Mesodermal cell (in vitro differentiated cells): ENCODE measurements around the gene RBBP4.
"Not testable (repeated sequence)": the region's sequence is repeated elsewhere in the genome, so short reads cannot be mapped to it uniquely, and the experiment has no call there.

Source experiments
- H3K27ac ChIP-seq: 2 replicates; pipeline ENCODE4 v1.7.0; 2013; ENCODE audit warnings: mild to moderate bottlenecking, low read depth, low read length, moderate library complexity; ENCODE audit not compliant: severe bottlenecking
- H3K36me3 ChIP-seq: 2 replicates; pipeline ENCODE4 v1.7.1; 2013; ENCODE audit warnings: mild to moderate bottlenecking, low read length, moderate library complexity; ENCODE audit not compliant: control insufficient read depth, insufficient read depth
- H3K4me1 ChIP-seq: one replicate; pipeline ENCODE4 v1.7.1; 2013; ENCODE audit warnings: mild to moderate bottlenecking, low read length; ENCODE audit not compliant: insufficient read depth, control insufficient read depth, poor library complexity, severe bottlenecking
- H3K4me3 ChIP-seq: 2 replicates; pipeline ENCODE4 v1.7.0; 2013; ENCODE audit warnings: low read length, control low read depth, mild to moderate bottlenecking; ENCODE audit not compliant: insufficient read depth, poor library complexity, severe bottlenecking; ENCODE audit errors: extremely low read depth
- H3K9me3 ChIP-seq: 2 replicates; pipeline ENCODE4 v1.7.1; 2013; ENCODE audit warnings: mild to moderate bottlenecking, low read length, moderate library complexity; ENCODE audit not compliant: control insufficient read depth
- WGBS, 2 experiments: methylation state at CpG; one replicate each; pipeline ENCODE4 v1.1.5; 2013; ENCODE audit warnings: missing lambda C conversion rate in 2 of 2; ENCODE audit not compliant: insufficient coverage in 2 of 2; 5-methylcytosine and 5-hydroxymethylcytosine counted together

Gene RBBP4

DNA sequence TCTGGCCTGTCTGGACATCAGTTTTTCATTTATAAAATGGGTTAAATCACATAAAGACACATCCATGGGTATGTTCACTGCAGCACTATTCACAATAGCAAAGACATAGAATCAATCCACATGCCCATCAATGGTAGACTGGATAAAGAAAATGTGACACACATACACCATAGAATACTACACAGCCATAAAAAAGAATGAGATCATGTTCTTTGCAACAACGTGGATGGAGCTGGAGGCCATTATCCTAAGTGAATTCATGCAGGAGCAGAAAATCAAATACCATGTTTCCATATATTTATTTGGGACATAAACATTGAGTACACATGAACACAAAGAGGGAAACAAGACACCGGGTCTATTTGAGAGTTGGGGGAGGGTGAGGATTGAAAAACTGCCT, 28.8 kb upstream of the RBBP4 start:
- no peaks in the 10 kb centered on the region for H3K9me3 ChIP-seq
- H3K4me3 ChIP-seq = no peak overlapping the region
- WGBS, 2 experiments = 100% methylated on average over 1 of the region's 2 CpGs; no CpG with 5 or more reads in 1 of the 2 experiments
- no peaks in the 10 kb centered on the region for H3K4me1 ChIP-seq
- no peak overlapping the region for H3K27ac ChIP-seq
- H3K36me3 ChIP-seq = peaks cover 48% of the 10 kb centered on the region

DNA sequence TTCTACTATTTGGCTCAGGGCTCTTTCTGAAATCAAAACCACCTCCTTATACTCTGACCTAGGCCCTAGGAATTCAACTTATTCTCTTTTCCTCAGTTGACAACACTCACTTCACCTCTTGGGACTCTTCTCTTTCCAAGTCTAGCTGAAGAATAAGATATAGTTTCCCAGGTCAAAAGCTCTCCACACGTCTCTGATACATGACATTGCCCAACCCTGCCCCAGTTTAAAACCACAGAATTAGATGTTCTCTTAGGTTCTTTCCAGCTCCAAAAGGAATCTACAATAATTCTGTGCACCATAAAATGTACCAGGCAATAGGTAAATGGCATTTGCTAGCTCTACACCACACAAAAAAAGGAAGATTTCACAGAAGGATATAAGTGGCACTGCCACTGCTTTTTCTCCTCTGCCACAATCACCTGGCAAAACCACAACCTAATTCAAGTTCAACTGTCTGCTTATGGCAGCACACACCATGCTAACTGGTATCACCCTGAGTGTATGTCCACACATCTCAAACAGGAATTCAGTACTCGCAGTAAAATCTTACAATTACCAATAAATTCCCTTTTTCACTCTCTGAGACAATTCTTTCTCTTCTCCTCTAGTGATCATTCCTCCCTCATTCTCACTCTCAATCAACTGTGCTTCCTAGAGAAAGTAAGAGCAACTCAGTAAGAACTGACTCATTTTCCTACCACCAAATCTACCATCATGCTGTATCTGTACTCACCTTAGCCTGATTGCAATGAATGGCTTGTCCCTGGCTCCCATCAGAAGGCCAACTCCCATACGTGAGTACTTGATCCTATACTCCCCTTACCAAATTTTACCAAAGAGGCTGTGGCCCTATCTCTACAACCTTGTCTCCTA, 28.0 kb upstream of the RBBP4 start:
- Histone ChIP-seq H3K27ac (no peak overlapping the region), H3K9me3 (no peaks in the 10 kb centered on the region), H3K36me3 (peaks cover 56% of the 10 kb centered on the region), H3K4me3 (no peak overlapping the region), H3K4me1 (no peaks in the 10 kb centered on the region)
- 63 to 89% methylated on average over 2 to 3 of the region's 3 CpGs for WGBS, 2 experiments

DNA sequence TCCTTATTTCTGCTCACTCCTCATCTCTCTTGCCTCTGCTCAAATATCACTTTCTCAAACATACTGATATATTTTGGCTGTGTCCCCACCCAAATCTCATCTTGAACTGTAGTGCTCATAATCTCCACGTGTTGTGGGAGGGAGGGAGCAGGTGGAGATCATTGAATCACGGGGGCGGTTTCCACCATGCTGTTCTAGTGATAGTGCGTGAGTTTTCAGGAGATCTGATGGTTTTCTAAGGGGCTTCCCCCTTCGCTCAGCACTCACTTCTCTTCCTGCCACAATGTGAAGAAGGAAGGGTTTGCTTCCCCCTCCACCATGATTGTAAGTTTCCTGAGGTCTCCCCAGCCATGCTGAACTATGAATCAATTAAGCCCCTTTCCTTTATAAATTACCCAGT, 27.2 kb upstream of the RBBP4 start:
- Histone ChIP-seq H3K36me3 (peaks cover 57% of the 10 kb centered on the region), H3K27ac (no peak overlapping the region), H3K4me3 (no peak overlapping the region), H3K9me3 (no peaks in the 10 kb centered on the region), H3K4me1 (no peaks in the 10 kb centered on the region)
- WGBS, 2 experiments = 60 to 100% methylated on average over 1 of the region's 5 CpGs

DNA sequence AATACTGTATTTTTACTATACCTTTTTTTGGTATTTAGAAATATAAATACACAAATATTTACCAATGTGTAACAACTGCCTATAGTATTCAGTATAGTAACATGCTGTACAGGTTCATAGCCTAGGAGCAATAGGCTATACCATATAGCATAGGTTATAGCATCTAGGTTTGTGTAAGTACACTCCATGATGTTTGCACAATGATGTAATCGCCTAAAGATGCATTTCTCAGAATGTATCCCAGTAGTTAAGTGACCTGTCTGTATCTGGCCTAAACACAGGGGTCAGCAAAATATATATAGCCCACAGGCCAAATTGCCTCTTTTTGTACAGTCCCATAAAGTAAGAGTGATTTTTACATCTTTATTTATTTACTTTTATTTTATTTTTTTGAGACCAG, 24.8 kb upstream of the RBBP4 start:
- H3K36me3 ChIP-seq = peaks cover 59% of the 10 kb centered on the region
- no peaks in the 10 kb centered on the region for H3K9me3 ChIP-seq
- WGBS, 2 experiments = 100% methylated on average over 1 of the region's 1 CpG

GRCh38 chr1:32627596-32628162, 23.3 kb upstream of the RBBP4 start:
- H3K27ac ChIP-seq = no peak overlapping the region
- H3K9me3 ChIP-seq = no peaks in the 10 kb centered on the region
- no peak overlapping the region for H3K4me3 ChIP-seq
- 93 to 97% methylated on average over 9 to 10 of the region's 11 CpGs for WGBS, 2 experiments
- peaks cover 58% of the 10 kb centered on the region for H3K36me3 ChIP-seq
- no peaks in the 10 kb centered on the region for H3K4me1 ChIP-seq

More for the DNA sequence above, 24.8 kb upstream of the RBBP4 start:
- H3K4me3 ChIP-seq = no peak overlapping the region
- no peaks in the 10 kb centered on the region for H3K4me1 ChIP-seq
- H3K27ac ChIP-seq = no peak overlapping the region

DNA sequence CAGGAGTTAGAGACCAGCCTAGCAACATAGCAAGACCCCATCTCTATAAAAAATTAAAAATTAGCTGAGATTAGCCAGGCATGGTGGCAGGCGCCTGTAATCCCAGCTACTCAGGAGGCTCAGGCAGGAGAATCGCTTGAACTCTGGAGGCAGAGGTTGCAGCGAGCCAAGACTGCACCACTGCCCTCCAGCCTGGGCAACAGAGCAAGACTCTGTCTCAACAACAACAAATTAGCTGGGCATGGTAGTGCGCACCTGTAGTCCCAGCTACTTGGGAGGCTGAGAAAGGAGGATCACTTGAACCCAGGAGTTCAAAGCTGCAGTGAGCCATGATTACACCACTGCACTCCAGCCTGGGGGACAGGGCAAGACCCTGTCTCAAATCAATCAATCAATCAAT, 20.8 kb upstream of the RBBP4 start:
- not testable (repeated sequence) for H3K4me1 ChIP-seq, H3K4me3 ChIP-seq, H3K27ac ChIP-seq, H3K9me3 ChIP-seq
- WGBS, 2 experiments = 93 to 98% methylated on average over 4 of the region's 4 CpGs
- peaks cover 67% of the 10 kb centered on the region for H3K36me3 ChIP-seq

DNA sequence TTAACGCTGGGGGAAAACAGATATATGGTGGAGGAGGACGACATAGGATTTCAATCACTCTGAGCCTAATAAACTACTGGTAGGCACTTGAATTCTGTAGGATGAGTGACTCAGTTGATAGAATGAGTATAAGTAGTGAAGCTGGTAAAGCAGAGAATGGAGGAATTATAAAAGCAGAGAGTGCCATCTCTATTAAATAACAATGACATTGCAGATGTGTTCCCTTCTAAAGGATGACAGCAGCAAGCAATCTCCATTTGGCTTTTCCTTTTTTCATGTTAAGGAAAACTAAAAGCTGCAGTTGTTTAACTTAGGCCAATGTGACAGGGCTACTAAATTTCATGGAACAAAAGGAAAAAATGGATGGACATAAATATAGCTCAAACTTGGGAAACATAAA, 18.2 kb upstream of the RBBP4 start:
- H3K36me3 ChIP-seq = peaks cover 48% of the 10 kb centered on the region
- 75 to 80% methylated on average over 1 to 2 of the region's 2 CpGs for WGBS, 2 experiments
- no peak overlapping the region for H3K4me3 ChIP-seq
- no peak overlapping the region for H3K27ac ChIP-seq
- H3K4me1 ChIP-seq = no peaks in the 10 kb centered on the region
- no peaks in the 10 kb centered on the region for H3K9me3 ChIP-seq

- 92 to 94% methylated on average over 4 of the region's 8 CpGs for WGBS, 2 experiments
- H3K36me3 ChIP-seq = peaks cover 42% of the 10 kb centered on the region
- no peaks in the 10 kb centered on the region for H3K9me3 ChIP-seq
- H3K4me3 ChIP-seq = no peak overlapping the region
- H3K4me1 ChIP-seq = no peaks in the 10 kb centered on the region
- H3K27ac ChIP-seq = no peak overlapping the region
These were observed 15.3 kb upstream of the RBBP4 start for GRCh38 chr1:32635508-32636277.

DNA sequence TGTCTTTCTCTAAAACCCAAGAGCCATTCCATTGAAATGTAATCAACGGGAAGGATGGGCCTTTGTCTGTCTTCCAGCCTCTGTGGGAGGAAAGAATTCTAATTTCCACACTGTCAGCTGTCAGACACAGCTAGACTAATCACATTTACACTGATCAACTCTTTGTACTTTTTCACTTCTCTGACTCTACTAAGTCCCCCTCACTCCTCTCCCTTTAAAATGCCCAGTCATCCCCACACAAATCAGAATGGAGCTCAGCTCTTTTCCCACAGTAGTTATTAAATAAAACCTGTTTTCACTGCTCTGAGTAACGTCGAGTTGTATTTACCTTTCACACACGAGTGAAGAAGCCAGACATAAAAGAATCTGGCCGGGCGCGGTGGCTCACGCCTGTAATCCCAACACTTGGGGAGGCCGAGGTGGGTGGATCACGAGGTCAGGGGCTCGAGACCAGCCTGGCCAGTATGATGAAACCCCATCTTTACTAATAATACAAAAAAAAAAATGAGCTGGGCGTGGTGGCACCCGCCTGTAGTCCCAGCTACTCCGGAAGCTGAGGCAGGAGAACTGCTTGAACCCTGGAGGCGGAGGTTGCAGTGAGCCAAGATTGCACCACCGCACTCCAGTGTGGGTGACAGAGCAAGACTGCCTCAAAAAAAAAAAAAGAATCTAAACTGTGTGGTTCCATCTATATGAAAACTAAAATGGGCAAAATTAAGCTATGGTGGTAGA, 13.9 kb upstream of the RBBP4 start:
- no peaks in the 10 kb centered on the region for H3K4me1 ChIP-seq
- 81 to 83% methylated on average over 11 of the region's 16 CpGs for WGBS, 2 experiments
- H3K27ac ChIP-seq = no peak overlapping the region
- H3K9me3 ChIP-seq = no peaks in the 10 kb centered on the region
- H3K36me3 ChIP-seq = peaks cover 41% of the 10 kb centered on the region
- H3K4me3 ChIP-seq = no peak overlapping the region

DNA sequence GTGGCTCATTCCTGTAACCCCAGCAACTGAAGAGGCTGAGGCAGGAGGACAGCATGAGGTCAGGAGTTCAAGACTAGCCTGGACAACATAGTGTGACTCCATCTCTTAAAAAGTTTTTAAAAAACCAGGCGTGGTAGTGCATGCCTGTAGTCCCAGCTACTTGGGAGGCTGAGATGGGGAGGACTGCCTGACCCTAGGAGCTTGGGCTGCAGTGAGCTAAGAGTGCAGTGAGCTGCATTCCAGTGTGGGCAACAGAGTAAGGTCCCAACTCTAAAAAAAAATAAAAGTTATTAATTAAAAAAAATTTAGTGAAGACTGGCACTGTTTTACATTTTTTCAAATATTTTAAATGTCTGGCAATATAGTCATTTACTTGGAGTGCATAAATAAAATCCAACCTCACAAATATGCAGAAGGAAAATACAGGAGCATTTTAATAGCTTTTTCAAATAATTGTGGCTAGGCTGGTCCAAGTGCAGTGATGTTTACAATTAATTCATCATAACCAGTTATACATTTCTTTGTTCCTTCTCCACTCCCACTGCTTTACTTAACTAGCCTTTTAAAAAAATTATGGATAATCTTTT, 11.4 kb upstream of the RBBP4 start:
- no peak overlapping the region for H3K27ac ChIP-seq
- H3K4me3 ChIP-seq = no peak overlapping the region
- 100% methylated on average over 1 of the region's 1 CpG for WGBS, 2 experiments
- H3K9me3 ChIP-seq = no peaks in the 10 kb centered on the region
- no peaks in the 10 kb centered on the region for H3K4me1 ChIP-seq
- peaks cover 19% of the 10 kb centered on the region for H3K36me3 ChIP-seq
